ENCODE measurements around the gene POMGNT2.
"Not testable (repeated sequence)": the region's sequence is repeated elsewhere in the genome, so short reads cannot be mapped to it uniquely, and the experiment has no call there.

POMGNT2 gene

DNA sequence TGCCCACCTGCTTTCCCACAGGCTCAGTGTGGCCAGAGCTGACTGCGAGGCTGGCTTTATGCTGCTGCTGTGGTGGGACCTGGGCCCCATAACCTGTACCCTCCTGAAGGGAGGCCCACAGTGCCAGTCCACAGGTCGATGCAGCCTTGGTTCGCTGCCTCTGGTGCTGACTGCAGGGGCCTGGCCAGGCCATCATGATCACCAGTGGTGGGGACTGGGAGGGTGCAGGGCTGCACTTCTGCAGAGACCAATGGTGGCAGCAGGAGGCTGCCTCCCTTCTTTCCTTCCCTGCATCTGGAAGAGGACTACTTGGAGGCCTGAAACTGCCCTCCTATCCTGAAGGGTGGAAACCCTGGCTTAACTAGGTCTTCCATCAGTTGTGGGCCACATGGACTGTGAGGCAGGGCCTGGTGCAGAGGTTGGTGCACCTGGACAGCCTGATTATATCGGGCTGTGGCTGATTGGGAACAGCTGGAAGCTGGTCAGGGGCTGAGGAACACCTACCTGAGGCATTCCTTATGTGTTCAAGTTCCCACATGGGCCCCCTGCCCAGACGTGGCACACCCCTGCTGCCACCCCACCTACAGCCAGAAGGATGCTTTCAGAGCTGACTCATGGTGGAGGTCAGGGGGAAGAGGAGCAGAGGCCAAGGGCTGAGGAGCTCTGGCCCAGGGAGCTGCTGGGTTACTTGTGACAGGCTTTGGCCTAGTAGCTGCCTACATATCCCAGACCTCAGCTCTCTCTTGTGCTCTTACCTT is 29.8 kb downstream of the POMGNT2 start:
- no peak for DNase-seq

DNA sequence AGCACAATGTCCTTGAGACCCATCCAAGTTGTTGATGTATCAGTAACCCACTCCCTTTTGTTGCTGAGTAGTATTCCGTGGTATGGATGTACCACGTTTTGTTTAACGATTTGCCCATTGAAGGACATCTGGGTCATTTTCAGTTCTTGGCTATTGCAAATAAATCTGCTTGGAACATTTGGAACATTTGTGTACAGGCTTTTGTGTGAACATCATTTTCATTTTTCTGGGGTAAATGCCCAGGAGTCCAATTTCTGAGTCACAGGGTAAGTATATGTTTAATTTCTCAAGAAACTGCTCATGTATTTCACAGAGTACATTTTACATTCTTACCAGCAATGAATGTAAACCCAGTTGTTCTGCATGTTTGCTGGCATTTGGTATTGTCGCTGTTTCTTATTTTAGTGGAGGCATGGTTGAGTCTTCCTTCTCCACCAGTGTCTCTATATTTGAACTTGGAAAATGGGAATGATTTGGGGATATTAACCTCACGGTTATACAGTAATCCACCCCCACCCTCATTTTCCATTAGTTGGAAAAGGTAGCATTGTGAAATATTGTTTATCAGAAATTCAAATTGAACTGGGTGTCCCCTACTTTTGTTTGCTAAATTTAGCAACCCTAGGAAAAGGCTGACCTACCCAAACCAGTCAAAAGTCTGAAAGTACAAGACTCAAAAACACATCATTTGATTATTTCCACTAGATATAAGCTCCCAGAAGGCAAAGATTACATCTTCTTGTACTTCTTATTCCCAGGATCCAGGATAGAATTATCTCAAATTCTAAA is 30.8 kb downstream of the POMGNT2 start:
- no peak for DNase-seq

DNA sequence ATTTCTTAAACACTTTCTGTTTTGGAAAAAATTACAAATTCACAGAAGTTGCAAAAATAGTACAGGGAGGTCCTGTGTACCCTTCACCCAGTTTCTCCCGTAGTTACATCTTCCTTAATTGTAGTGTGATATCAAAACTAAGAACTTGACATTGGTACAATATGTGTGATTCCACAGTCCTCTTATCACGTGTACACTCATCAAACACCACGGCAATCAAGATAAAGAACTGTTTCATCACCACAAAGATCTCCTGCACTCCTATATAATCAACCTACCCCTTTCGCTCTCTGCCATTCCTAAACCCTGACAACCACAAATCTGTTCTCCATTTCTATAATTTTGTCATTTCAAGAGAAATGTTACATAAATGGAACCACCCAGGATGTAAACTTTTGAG is 31.4 kb downstream of the POMGNT2 start:
- DNase-seq, result no peak

DNA sequence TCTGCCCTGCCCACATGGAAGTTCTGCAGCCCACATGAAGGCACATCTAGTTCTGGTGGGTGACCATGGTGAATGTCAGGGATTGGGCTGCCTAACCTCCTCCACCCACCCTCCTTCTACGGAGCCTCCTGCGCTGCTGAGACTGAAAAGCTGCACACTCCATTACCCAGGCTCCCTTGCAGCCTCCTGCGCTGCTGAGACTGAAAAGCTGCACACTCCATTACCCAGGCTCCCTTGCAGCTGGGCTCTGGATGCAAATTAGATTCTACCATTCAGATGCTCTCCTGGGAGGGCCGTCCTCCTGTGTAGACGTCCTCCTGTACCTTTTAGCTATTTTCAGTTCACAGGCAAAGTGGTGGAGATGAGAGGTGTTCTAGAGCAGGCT is 32.1 kb downstream of the POMGNT2 start:
- no peak for DNase-seq

DNA sequence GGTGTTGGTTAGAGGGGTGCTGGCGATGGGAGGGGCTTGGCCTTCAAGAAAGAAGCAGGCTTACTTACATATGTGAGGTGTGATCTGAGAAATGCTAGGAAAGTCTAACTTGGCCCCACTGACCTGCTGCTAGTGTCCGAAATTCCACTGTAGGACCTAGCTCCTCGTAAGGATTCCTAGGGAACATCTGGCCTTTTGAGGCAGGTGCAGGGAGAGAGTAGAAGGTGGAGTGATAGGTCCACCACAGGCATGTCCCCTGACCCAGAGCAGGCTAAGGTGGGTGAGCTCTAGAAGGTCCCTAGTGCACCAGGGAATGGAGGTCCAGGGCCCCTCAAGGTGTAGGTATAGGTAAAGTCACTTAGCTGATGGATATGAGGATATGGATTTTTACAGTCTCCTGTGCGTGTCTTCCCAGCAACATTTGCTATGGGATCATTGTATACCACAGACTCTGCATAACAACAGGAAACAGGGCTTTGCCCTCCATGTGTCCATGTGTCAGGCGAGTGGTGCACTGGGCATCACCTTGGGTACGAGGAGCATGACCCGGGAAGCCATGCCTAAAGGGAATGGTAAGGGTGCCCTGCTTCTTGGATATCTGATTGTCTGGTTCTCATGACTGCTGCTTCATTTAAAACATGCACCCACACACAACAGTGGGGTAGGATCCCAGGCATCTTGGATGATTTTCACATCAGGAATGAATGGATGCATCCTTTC is 32.6 kb downstream of the POMGNT2 start:
- no peak for DNase-seq

DNA sequence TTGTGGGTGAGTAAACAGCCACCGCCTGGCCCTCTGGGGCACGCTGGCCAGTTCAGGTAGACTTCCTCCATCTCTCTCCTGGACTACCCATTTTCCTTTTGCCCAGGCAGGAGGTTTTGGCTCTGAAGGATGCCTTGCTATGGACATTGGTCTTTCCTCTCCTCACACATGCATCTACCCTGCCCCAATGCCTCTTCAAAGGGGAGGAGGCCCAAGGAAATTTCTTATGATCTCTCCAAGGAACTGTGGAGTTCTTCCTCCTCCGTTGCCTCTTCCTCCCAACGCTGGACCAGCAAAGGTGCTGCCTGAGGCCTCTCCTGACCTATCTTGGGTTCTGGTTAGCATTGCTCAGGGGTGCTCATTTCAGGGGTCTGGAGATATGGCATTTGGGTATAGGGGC is 33.5 kb downstream of the POMGNT2 start:
- no peak for DNase-seq

DNA sequence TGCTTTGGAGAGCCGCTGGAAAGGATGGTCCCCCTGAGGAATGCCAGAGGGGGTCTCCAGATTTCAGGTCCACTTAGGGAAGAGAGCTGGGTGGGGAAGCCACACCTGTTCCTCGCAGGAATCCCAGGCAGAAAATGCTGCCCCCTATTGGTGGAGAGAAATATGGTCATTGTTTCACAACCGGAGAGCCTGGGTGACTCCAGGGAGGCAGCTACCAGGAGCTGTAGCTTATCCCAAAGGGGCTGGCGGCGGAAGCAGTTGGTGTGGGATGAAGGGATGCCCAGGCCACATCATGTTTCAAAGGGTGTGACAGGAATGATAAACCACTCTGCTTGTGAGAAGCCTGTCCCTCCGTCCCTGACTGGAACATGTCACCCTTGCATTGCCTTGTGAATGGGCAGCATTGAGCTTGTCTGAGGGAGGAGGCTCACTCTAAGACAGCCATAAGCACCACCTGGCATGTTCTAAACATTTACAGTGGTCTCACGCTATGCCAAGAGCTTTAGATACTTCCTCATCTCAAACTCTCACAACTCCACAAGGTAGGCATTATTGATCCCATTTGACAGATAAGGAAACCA is 34.5 kb downstream of the POMGNT2 start:
- DNase-seq, result no peak

DNA sequence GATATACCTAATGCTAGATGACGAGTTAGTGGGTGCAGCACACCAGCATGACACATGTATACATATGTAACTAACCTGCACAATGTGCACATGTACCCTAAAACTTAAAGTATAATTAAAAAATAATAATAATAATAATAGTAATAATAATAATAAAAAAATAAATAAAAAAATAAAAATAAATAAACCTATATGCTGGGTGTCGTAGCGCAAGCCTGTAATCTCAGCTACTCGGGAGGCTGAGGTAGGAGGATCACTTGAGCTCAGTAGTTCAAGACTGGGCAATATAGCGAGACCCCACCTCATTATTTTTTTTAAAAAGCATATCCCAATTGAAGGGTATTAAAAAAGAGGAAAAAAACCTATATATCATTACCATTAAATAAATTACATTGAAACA is 35.2 kb downstream of the POMGNT2 start:
- DNase-seq, result not testable (repeated sequence)

DNA sequence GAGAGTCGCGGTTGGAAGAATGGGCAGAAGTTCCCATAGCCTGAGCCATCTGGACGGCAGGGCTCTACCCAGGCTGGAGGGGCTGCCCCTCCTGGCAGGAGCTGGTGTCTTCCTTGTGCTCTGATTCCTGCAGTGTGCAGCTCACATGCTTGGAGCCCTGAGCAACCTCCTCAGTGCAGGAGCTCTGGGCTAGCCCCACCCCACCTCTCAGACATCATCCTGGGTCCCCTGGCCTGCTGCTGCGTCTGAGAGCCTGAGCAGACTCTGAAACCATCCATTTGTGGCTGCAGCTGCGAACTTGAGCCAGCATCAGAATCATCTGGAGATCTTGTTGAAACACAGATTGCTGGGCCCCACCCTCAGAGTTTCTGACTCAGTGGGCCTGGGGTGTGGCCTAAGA is 42.8 kb downstream of the POMGNT2 start:
- no peak for DNase-seq

DNA sequence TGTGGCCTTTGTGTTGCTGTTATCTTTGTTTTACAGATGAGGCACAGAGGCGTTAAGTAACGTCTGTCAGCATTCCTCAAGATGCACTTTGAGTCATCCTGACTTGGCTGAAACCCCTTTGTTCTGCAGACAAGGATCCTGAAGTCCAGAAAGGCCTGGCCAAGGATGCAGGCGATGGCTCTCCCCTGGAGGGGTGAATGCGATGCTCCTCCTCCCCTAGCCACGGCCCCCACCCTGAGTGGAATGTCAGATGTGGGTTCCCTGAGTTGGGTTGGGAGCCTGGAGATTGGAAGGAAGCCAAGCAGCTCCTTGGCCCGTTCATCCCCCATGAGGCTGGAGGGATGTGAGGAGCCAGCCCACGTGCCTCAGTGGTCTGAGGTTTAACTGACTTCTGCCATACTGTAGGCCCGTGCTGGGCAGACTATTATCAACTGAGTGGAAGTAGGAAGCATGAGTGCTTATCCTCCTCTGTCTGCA is 43.3 kb downstream of the POMGNT2 start:
- no peak for DNase-seq

DNA sequence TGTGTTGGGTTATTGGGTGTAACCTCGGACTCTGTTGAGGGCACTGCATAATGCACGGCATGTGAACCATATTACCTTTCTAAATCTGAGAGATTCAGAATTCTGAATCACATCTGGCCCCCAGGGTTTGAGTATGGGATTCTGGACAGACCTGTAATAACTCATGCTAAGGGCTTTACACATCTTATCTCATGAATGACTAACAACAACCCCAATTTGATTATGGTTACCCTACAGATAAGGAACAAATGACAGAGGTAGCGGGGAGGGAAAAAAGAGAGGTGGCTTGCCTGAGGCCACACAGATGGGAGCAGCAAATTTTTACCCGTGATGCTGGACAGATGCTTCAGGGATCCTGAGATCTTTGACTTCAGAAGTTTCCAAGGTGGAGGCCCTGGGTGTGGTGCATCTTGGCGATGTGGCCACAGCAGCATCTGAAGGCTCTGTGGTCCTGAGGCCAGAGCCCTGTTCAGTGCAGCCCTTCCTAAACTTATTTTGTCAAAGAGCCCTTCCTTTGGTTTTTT is 43.8 kb downstream of the POMGNT2 start:
- DNase-seq, result no peak

DNA sequence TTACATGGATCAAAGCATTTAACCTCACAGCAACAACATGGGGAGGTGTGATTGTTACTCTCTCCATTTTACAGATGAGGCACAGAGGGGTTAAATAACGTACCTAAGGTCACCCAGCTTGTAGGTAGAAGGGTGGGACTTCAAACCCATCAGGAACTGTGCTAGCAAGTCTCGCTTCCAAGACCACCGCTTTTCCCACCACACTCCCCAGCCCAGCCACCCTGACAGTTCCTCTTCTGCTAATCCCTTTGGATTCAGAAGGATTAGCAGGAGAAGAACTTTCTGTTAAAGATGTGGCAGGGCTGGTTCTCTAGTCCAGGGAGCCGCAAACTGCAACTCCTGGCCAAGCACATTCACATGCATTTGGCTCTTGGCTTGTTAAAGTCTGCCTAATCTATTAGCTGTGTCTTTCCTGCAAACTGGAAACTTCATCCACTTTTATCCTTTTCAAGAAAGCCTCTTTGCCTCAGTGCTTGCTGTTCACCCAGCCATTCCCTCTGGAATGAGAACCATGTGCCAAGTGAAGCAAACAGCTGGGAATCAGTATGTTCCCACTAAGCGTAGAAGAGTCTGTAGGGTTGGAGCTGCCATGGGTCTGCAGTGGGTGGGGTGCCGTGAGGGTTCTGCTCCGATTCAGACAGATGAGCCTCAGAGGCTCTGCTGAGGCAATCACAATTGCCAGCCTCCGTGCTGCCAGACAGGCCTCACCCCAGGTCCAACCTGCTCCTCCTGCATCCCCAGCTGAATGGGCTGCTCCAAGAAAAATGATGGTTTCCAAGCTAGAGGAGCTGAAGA is 44.6 kb downstream of the POMGNT2 start:
- no peak for DNase-seq

DNA sequence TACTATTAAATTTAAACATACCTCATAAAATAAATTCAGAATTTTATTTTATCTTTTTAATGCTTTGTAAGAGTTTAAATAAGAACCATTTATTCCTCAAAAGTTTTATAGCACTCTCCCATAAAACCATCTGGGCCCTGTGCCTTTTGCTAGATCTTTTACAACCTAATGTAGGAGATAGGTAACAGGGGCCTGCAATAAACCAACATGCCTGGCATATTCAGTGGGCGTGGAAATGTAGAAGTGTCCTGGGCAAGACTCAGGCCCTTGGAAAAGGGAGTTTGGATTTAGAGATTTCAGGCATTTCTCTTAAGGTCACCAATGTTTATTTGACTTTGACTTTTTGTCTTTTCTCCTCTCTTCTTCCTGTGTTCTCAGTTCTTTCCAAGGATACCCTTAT is 46.4 kb downstream of the POMGNT2 start:
- DNase-seq, result no peak

DNA sequence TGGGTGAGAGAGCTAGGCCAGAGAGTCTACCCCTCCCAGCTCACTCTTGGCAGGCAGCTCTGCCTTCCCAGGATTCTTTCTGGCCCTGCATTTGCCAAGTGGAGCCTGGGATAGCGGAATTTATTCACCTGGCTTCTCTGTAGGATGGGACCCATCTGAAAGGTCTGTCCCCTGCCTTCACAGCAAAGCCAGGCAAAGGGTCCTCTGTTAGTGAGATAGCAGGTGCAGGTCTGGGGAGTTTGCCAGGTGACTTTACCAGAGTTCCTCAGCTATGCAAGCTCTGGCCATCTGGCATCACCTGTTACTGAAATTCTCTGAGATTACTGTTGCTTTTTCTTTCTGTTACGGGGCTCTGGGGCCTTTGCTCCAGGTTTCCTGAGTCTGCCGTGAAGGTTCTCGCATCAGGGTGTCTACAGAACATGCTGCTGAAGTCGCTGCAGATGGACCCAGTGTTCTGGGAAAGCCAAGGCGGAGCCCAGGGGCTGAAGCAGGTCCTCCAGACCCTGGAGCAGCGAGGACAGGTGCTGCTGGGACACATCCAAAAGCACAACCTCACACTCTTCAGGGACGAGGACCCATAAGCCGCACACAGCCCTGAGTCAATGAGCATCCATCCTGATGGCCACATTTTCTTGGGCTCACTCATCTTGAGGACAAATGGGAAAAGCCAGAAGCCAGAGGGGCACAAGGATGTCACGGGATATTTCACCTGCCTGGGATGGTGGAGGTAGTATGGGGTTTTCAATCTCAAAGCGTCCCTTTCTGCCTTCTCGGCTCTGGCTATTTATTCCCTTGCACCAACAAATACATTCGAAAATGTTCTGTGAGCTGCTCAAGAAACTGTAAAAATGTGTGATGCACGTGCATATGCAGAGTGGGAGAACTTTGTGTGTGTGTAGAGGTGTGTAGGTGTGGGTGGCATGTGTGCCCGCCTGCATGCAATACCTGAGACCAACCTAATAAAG is 49.8 kb downstream of the POMGNT2 start:
- DNase-seq, result no peak

DNA sequence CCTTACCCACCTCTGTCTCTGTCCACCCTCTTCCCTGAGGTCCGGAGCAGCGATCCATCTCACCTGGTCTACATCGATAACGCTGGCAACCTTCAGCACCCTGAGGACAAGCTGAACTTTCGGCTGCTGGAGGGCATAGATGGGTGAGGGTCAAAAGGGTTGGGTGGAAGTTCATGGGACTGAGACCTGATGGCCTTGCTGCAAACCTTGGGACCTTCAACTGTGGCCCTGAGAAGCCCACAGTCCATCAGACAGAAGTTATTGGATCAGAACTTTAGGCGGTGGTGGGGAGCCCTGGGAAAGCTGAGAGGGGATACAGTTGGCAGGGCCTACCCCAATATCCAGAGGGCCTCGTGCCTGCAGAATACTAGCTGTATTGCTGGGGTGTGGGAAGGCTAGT is 50.5 kb downstream of the POMGNT2 start:
- no peak for DNase-seq

DNA sequence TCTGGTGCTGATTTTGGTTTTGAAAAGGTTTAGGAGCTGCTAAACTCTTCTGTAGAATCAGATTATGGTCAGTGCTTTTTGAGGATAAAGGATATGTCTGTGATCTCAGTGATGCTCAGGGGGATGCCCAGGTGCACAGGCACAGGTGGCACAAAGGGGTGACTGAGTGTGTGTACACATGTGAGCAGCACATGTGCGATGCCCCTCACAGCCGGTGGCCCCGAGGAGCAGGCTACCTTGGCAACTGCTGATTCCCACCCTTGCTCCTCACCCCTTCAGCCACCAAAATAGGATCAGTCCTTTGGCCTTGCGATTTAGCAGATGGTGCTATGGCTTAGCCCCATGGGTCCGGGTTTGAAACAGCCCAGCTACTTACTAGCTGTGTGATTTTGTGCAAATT is 51.1 kb downstream of the POMGNT2 start:
- no peak for DNase-seq

DNA sequence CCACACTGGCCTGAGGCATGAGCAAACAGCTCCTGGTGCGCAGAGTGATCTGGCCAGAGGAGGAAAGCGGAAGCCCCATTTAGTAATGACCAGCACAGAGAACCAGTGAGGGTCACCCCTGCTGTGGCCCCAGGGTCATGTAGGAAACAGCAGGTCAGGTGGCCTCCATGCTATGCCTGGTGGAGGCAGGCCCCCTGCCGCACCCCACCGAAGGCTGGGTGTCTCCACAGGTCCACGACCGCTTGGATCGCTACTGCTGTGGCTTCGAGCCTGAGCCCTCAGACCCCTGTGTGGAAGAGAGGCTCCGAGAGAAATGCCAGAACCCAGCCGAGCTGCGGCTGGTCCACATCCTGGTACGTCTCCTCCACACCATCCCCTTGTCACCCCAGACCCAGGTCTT is 52.6 kb downstream of the POMGNT2 start:
- DNase-seq, result no peak

DNA sequence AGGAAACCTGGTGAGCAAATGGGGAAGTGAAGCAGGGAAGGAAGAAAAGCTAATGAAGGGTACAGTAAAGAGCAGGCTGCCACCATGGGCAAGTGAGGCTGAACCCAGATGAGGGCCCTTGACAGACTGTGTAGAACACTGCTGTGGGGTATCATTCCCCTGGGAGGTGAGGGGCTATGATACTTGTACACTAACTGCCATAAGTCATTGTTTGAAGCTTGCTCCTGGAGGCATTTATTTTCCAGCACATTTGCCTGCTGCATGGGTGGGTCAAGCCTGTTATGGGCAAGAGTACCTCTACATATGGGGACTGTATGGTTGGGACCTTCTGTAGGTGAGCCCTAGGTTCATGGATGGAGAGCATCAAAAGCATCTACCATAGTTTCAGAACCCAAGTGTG is 57.4 kb downstream of the POMGNT2 start:
- no peak for DNase-seq

DNA sequence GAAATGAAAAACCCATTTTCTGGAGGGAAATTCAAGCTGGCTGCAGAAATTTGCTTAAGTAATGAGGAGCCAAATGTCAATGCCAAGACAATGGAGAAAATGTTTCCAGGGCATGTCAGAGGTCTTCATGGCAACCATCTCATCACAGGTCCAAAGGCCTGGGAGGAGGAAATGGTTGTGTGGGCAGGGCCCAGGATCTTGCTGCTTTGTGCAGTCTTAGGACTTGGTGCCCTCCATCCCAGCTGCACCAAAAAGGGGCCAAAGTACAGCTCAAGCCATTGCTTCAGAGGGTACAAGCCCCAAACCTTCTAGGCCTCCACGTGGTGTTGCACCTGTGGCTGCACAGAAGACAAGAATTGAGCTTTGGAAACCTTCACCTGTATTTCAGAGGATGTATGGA is 59.3 kb downstream of the POMGNT2 start:
- no peak for DNase-seq

DNA sequence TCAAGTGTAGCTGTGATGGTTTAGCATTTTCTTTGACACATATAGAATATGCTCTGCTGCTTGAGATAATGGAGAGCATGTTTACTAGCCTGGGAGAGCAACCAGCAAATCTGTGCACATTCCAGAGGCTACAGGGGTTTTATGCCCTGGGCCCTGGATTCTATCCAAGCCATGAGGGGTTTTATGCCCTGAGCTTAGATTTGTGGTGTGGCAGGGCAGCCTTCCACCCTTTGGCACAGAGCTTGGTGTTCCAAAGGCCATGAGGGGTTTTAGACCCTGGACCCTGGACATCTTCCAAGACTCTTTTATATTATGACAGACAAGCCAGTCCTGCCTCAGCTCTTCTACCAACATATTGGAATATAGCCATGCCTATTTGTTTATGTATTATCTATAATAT is 60.8 kb downstream of the POMGNT2 start:
- not testable (repeated sequence) for DNase-seq

DNA sequence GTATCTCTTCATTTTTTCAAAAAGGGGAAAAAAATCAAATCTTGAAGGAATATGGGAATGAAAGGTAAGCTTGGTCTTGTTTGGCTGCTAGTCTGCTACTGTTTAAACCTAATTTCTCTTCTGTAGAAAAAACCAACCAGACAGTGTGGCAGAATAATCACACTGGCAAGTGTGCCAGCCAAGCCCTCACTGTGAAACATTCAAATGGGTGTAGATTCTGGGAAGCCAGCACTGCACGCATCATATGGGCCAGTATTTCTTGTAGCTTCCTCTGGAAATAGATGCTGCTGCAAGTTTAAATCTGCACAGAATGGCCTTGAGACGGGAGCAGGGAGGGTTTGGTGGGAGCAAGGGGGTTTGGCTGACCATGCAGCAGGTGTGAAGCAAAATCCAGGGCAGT is 62.1 kb downstream of the POMGNT2 start:
- DNase-seq, result no peak
